GM18499 (cell line): ENCODE results near the gene N4BP2L2.

Source experiments
- ATAC-seq: cut with Tn5 transposase; IDR thresholded peaks from one replicate; pipeline ENCODE4 v1.9.1; 2021; ENCODE audit warnings: moderate number of reproducible peaks; ENCODE audit not compliant: insufficient read depth, unreplicated experiment

The N4BP2L2 gene

GRCh38 chr13:32472194-32472621 is 66.4 kb downstream of the N4BP2L2 start:
- ATAC-seq, result peak; percentile 81

- ATAC-seq, result no peak
Measured at GRCh38 chr13:32471187-32471922, 67.2 kb downstream of the N4BP2L2 start.

GRCh38 chr13:32468502-32469142 is 70.0 kb downstream of the N4BP2L2 start:
- no peak for ATAC-seq

- ATAC-seq, result no peak
Measured at GRCh38 chr13:32456591-32456990, 82.0 kb downstream of the N4BP2L2 start.

GRCh38 chr13:32455594-32455903 is 83.0 kb downstream of the N4BP2L2 start:
- no peak for ATAC-seq

- ATAC-seq, result no peak
Measured at GRCh38 chr13:32454886-32455593, 83.6 kb downstream of the N4BP2L2 start.

GRCh38 chr13:32453981-32454380 is 84.6 kb downstream of the N4BP2L2 start:
- ATAC-seq, result no peak

GRCh38 chr13:32448972-32449371 is 89.6 kb downstream of the N4BP2L2 start:
- no peak for ATAC-seq

GRCh38 chr13:32447894-32448623 is 90.5 kb downstream of the N4BP2L2 start:
- ATAC-seq, result no peak

DNA sequence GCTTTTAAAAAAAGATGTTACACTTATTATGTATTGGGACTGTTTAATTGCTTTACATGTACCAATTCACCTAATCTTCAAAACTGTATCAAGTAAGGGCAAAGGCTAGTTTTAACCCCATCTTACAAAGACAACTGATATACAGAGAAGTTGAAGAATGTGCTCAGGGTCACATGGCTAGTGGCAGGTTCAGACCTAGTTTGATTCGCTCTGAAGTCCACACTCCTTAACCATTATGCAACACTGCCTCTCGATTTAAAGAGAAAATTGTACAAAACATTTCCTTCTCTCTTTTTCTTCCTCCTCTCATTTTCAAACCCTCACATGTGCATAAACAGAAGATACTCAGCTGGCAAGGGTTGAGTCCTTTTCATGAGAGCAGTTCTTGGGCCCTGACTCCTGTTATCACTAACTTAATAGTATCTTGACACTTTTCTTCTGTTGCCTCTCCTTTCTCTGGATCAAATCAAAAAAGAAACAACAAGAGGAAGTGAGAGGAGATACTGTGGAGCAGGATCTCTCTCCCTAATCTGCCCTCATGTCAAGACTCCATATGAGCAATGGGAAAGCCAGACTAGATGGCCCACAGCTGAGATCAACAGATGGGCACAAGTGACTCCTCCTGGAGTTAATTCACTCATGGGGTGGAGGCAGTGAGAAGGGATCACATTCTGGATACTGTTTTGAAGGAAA is 91.7 kb downstream of the N4BP2L2 start:
- no peak for ATAC-seq

GRCh38 chr13:32446220-32446619 is 92.4 kb downstream of the N4BP2L2 start:
- no peak for ATAC-seq

- no peak for ATAC-seq
Measured at GRCh38 chr13:32445461-32445860, 93.1 kb downstream of the N4BP2L2 start.

GRCh38 chr13:32443111-32443510 is 95.5 kb downstream of the N4BP2L2 start:
- ATAC-seq, result no peak

DNA sequence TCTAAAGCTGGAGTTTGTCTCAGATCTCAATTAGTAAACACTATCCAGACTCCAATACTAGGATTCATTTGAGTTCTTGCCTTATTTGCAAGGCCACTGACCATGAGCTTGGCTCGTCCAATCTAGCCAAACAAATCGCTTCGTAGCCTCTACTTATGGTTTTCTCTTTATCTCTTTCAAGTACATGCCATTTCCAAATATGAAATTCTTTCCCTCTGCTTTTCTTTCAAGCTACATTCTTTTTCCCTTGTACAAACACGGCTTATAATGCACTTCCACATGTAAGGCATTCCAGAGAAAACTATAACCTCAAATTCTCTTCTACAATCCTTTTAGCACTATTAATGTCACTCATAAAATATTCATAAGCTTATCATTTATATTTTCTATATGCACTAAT is 99.7 kb downstream of the N4BP2L2 start:
- no peak for ATAC-seq

DNA sequence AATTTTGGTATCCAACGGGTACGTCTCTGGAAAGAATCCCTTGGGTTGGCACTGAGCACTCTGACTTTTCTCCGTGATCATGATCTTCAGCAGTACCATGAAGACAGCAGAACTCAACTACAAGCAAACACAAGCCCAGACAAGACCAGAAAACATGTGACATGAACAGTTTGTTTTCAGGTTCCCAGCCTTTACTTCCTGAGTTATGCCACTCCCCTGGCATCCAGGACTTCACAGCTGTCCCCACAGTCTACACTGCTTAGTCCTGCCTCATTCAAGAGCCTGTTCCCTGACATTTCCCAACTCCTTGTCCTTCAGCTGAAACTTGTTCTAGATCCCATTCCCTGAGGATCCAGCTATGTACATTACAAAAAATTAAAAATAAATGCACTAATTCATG is 105.7 kb downstream of the N4BP2L2 start:
- no peak for ATAC-seq

- ATAC-seq, result no peak
Measured at GRCh38 chr13:32431361-32431760, 107.2 kb downstream of the N4BP2L2 start.

DNA sequence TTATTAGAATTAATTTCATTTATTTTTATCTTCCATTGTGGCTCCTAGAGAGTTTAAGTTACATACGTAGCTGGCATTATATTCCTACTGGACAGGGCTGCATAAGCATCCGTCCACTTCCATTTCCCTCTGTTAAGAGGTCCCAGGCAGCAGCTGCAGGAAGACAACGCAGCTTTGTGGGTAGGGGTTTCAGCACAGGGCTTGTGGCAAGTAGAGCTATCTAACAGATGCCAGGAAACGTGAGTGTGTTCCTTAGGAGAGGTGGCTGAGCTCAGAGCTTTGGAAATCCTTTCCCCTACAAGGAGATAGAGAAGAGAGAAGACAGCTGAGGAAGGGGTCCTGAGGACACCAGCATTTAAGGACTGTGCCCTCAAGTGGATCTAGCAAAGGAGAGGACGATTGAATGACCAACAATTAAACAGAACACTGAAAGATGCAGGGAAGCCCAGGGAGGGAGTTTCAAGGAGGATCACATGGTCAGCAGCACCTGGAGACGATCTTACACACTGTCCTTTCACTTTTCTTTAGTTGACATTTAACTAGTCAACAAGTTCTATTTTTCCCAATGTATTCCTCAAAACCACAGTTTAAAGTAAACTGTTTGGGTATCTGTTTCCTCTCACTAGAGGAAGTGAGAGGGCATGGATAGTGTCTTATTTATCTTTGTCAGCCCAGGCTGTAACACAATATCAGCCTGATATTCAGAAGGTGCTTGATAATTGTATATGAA is 108.4 kb downstream of the N4BP2L2 start:
- ATAC-seq, result no peak

GRCh38 chr13:32429433-32429909 is 109.1 kb downstream of the N4BP2L2 start:
- ATAC-seq, result no peak

DNA sequence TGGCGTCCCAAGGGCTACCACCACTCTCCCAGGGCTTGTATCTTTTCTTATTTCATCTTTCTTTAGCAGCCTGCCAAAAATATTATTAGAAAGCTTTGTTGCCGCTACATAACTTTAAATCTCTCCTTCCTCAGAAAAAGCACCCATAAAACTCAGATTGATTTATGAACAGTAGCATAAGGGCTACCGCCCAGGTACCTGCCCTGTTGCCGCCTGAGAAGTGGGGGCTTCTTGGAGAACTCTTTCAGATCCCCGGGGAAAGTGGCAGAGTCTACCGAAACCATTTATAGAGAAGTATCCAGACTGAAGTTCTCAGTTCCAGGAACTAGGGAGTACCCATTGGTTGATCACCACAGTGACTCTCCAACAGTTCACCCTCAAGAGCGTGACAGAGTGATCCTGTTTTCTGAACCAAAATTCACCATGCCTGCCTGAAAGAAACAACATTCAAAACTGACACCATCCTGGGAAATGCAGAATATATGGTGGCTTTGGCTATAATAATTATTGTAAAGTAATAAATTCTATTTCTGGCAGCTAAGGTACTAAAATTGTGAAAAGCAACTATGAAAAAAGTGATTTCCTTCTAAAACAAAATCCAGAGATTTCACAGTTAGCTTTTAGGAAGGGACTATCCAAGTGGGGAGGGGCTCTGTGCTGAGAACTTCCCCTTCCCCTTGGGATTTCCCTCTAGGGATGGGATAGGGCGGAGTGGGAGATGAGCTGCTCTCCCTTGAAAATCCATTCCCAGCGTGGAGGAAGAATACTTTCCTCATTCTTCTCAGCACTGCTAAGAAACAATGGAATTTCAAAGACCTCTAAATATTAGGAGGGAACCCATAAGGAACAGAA is 109.8 kb downstream of the N4BP2L2 start:
- no peak for ATAC-seq
